Peyer's patch (tissue), 4 donors: ENCODE data around the gene DPP7. TPM values are rescaled to one million over a fixed set of nuclear protein-coding genes. Genes with fewer than 3 reads are reported as not detected.
"Not testable (repeated sequence)": the region's sequence is repeated elsewhere in the genome, so short reads cannot be mapped to it uniquely, and the experiment has no call there.

Experiments
- DNase-seq, 3 donors: peaks; one replicate each; pipeline ENCODE4 v3.0.0-alpha.2; 2017 to 2019
- H3K27ac ChIP-seq, 4 donors: fragments of 200-600 bp; sonication (generic); one replicate each; pipeline ENCODE4 v1.5.1; 2016 to 2019
- H3K27me3 ChIP-seq, 2 donors: fragments of 200-600 bp; sonication (generic); one replicate each; pipeline ENCODE4 v1.5.1; 2019
- H3K36me3 ChIP-seq, 3 donors: fragments of 200-600 bp; sonication (generic); one replicate each; pipeline ENCODE4 v1.5.1; 2016 to 2019
- H3K4me1 ChIP-seq, 4 donors: fragments of 200-600 bp; sonication (generic); one replicate each; pipeline ENCODE4 v1.5.1; 2016 to 2019
- H3K4me3 ChIP-seq, 4 donors: fragments of 200-600 bp; sonication (generic); 1 replicate in 3 of 4; 2 replicates in 1 of 4; pipeline ENCODE4 v1.5.1; 2016 to 2019; ENCODE audit warnings: mild to moderate bottlenecking in 1 of 4
- H3K9me3 ChIP-seq, 4 donors: fragments of 200-600 bp; sonication (generic); one replicate each; pipeline ENCODE4 v1.5.1; 2016 to 2019; ENCODE audit warnings: mild to moderate bottlenecking in 1 of 4
- POLR2A ChIP-seq, 2 donors: fragments of 450-650 bp; IDR thresholded peaks; one replicate each; pipeline ENCODE4 v1.5.1; 2017; ENCODE audit warnings: antibody characterized with exemption in 2 of 2, mild to moderate bottlenecking in 2 of 2, moderate library complexity in 2 of 2
- small RNA-seq, 2 donors: library from RNA; depleted of rRNA; stranded (forward); fragments of <200 nt; gene quantifications; one replicate each; pipeline ENCODE3, GENCODE V24; 2016
- total RNA-seq, 4 donors: library from RNA; depleted of rRNA; stranded (reverse); fragments of >200 nt; gene quantifications; one replicate each; pipeline ENCODE4 v1.1.0, GENCODE V29; 2016
- TF ChIP-seq, protein P1 (sequence below), 6 experiments: fragments of 450-650 bp in 4 of 6; fragments of 200-600 bp in 2 of 6; sonication (generic) in 1 of 6; IDR thresholded peaks; one replicate each; pipeline ENCODE4 v1.5.1; 2017 to 2019; ENCODE audit warnings: antibody characterized with exemption in 6 of 6, mild to moderate bottlenecking in 3 of 6, moderate library complexity in 1 of 6

Gene DPP7
- total RNA-seq, 4 donors from 2014 or later: 44.7 to 177 (median 76.7) TPM

DNA sequence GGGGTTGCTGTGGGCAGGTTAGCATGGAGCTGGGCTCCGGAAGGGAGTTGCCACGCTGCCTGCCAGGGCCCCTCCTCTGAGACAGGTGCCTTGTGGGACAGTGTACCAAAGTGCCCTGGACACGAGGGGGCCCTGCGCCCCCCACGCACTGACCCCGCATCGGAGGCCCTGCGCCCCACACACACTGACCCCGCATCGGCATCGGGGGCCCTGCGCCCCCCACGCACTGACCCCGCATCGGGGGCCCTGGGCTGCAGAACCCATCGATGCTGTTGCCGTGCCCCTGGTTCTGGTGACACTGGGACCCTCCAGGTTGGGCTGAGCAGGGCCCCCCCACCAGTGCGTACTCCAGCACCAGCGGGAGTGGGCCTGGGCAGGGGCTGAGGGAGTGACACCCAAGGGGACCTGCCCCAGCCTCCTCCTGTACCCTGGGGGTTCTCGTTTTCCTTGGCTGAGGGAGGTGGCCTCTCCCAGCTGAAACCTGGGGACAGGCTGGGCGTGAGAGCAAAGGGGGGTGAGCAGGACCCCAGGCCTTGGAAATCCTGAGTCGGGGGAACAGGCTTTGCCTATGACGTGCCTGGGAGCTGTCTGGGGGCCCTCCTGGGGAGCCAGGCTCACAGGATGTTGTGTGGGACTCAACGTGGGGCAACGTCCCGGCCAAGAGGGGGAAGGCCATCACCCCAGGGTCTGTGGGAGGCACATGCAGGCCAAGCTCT lies 51.1 kb downstream of the DPP7 start:
- Histone ChIP-seq H3K4me3 (no peak overlapping the region), H3K4me1 (peaks cover 0 to 14% (median 3%) of the 10 kb centered on the region in 4 donors), H3K9me3 (no peaks in the 10 kb centered on the region), H3K27me3 (no peaks in the 10 kb centered on the region), H3K27ac (no peak overlapping the region), H3K36me3 (no peaks in the 10 kb centered on the region)
- TF ChIP-seq, protein P1, sequence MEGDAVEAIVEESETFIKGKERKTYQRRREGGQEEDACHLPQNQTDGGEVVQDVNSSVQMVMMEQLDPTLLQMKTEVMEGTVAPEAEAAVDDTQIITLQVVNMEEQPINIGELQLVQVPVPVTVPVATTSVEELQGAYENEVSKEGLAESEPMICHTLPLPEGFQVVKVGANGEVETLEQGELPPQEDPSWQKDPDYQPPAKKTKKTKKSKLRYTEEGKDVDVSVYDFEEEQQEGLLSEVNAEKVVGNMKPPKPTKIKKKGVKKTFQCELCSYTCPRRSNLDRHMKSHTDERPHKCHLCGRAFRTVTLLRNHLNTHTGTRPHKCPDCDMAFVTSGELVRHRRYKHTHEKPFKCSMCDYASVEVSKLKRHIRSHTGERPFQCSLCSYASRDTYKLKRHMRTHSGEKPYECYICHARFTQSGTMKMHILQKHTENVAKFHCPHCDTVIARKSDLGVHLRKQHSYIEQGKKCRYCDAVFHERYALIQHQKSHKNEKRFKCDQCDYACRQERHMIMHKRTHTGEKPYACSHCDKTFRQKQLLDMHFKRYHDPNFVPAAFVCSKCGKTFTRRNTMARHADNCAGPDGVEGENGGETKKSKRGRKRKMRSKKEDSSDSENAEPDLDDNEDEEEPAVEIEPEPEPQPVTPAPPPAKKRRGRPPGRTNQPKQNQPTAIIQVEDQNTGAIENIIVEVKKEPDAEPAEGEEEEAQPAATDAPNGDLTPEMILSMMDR (IDR thresholded peaks at IDR 0.05): no peak
- TF ChIP-seq POLR2A (IDR thresholded peaks at IDR 0.05): no peak
- DNase-seq: no peak

DNA sequence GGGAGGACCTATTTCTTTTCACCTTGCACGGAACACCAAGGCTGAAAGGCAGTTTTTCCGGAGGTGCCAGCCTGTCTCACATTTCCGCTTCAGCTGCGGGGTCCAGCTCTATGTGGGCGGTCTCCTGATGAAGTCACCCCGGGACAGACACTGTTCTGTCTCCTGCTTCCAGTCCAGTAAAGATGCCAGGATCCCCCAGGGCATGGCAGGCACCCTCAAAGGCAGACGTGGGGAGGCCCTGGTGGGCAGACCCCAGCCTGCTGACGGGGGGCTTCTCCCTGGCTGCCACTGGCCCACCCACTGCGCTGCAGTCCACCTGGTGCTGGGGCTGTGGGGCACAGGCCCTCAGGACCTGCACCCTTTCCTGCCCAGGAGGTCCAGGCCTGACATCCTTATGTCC lies 51.7 kb downstream of the DPP7 start:
- not testable (repeated sequence) for H3K36me3 ChIP-seq, H3K27ac ChIP-seq, H3K9me3 ChIP-seq, H3K4me3 ChIP-seq, H3K27me3 ChIP-seq, DNase-seq
- peaks cover 0 to 10% (median 3%) of the 10 kb centered on the region in 4 donors for H3K4me1 ChIP-seq

DNA sequence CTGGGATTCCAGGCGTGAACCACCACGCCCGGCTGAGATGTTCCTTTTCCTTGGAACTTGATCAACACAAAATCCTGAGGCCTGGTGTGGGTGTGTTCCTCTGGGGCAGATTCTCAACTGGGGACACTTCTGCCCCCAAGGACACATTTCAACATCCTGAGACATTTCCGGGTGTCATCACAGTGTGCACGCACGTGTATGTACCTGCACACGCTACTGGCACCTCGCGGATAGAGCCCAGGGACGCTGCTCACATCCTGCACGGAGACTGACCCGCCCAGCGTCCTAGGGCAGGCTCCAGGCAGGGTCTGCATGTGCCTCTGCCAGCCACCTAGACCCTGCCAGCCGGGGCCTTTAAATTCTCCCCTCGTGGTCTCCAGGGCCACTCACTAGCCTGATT lies 52.1 kb downstream of the DPP7 start:
- Histone ChIP-seq H3K36me3 (no peaks in the 10 kb centered on the region), H3K4me1 (peaks cover 0 to 14% (median 4%) of the 10 kb centered on the region in 4 donors), H3K4me3 (no peak overlapping the region), H3K27ac (no peak overlapping the region), H3K27me3 (no peaks in the 10 kb centered on the region), H3K9me3 (no peaks in the 10 kb centered on the region)
- no peak for DNase-seq
- TF ChIP-seq, protein P1 (IDR thresholded peaks at IDR 0.05): no peak
- TF ChIP-seq POLR2A (IDR thresholded peaks at IDR 0.05): no peak

Small RNAs within 50 kb of the gene (small RNA-seq; reads per million reads assigned to genes)
- 0 to 0.06 reads per million in 2 donors for gene RF00153

Other genes with a start within 250 kb of the DPP7 start
- gene EDF1, start 248.4 kb downstream of the DPP7 start, total RNA-seq: 100 to 1,000 TPM; 299 to 676 (median 475) TPM
- 10 to 100 TPM; 17.5 to 75.1 (median 22.2) TPM for gene TRAF2, start 228.2 kb downstream of the DPP7 start, total RNA-seq
- gene FBXW5, start 170.0 kb downstream of the DPP7 start, total RNA-seq: 100 to 1,000 TPM; 247 to 470 (median 336) TPM
- gene C8G, start 169.5 kb downstream of the DPP7 start, total RNA-seq: 100 to 1,000 TPM in 1 of 4 donors, 10 to 100 TPM in 2, not detected in 1; 24.9 to 148 (median 66.2) TPM
- 1 to 10 TPM in 3 of 4 donors, not detected in 1; 1.8 to 8.7 (median 7.9) TPM for gene LCN12, start 162.5 kb downstream of the DPP7 start, total RNA-seq
- gene PTGDS, start 137.2 kb downstream of the DPP7 start, total RNA-seq: 10 to 100 TPM in 2 of 4 donors, 1 to 10 TPM in 2; 1.2 to 21.5 (median 7.8) TPM
- under 1 TPM in 2 of 4 donors, not detected in 2; 0.28 to 0.83 TPM for gene LCNL1, start 131.7 kb downstream of the DPP7 start, total RNA-seq
- 10 to 100 TPM; 52.3 to 92.4 (median 63.0) TPM for gene PAXX, start 122.3 kb downstream of the DPP7 start, total RNA-seq
- gene CLIC3, start 118.2 kb downstream of the DPP7 start, total RNA-seq: 1 to 10 TPM in 1 of 4 donors, not detected in 3; 3.3 TPM
- 10 to 100 TPM; 46.4 to 69.0 (median 49.0) TPM for gene ABCA2, start 86.5 kb downstream of the DPP7 start, total RNA-seq
- gene FUT7, start 82.6 kb downstream of the DPP7 start, total RNA-seq: not detected
- 100 to 1,000 TPM in 2 of 4 donors, 10 to 100 TPM in 2; 54.2 to 106 (median 83.8) TPM for gene NPDC1, start 68.6 kb downstream of the DPP7 start, total RNA-seq
- gene ENTPD2, start 60.7 kb downstream of the DPP7 start, total RNA-seq: 10 to 100 TPM in 3 of 4 donors, 1 to 10 TPM in 1; 5.0 to 53.8 (median 28.9) TPM
- 10 to 100 TPM in 1 of 4 donors, 1 to 10 TPM in 3; 5.6 to 12.4 (median 7.9) TPM for gene SAPCD2, start 44.2 kb downstream of the DPP7 start, total RNA-seq
- gene UAP1L1, start 37.2 kb downstream of the DPP7 start, total RNA-seq: 10 to 100 TPM in 1 of 4 donors, 1 to 10 TPM in 3; 4.9 to 15.7 (median 6.6) TPM
- gene MAN1B1, start 27.7 kb downstream of the DPP7 start, total RNA-seq: 10 to 100 TPM; 42.7 to 74.7 (median 61.0) TPM
- gene GRIN1, start 24.4 kb upstream of the DPP7 start, total RNA-seq: not detected
- 10 to 100 TPM; 14.5 to 45.7 (median 34.1) TPM for gene LRRC26, start 55.3 kb upstream of the DPP7 start, total RNA-seq
- not detected for gene TMEM210, start 57.3 kb upstream of the DPP7 start, total RNA-seq
- 100 to 1,000 TPM in 2 of 4 donors, 10 to 100 TPM in 2; 37.7 to 118 (median 78.7) TPM for gene ANAPC2, start 73.8 kb upstream of the DPP7 start, total RNA-seq
- 10 to 100 TPM; 58.6 to 82.0 (median 71.6) TPM for gene SSNA1, start 73.9 kb upstream of the DPP7 start, total RNA-seq
- 100 to 1,000 TPM in 3 of 4 donors, 10 to 100 TPM in 1; 28.1 to 167 (median 130) TPM for gene TPRN, start 86.0 kb upstream of the DPP7 start, total RNA-seq
- gene TMEM203, start 90.9 kb upstream of the DPP7 start, total RNA-seq: 10 to 100 TPM; 11.6 to 33.5 (median 27.6) TPM
- 10 to 100 TPM; 16.3 to 39.2 (median 25.1) TPM for gene NDOR1, start 91.0 kb upstream of the DPP7 start, total RNA-seq
- 1 to 10 TPM in 2 of 4 donors, not detected in 2; 4.4 to 5.9 TPM for gene RNF208, start 107.5 kb upstream of the DPP7 start, total RNA-seq
- 1 to 10 TPM in 2 of 4 donors, not detected in 2; 1.3 to 1.9 TPM for gene CYSRT1, start 110.4 kb upstream of the DPP7 start, total RNA-seq
- not detected for gene RNF224, start 112.8 kb upstream of the DPP7 start, total RNA-seq
- 10 to 100 TPM in 2 of 4 donors, 1 to 10 TPM in 1, not detected in 1; 4.0 to 14.8 (median 13.3) TPM for gene SLC34A3, start 116.2 kb upstream of the DPP7 start, total RNA-seq
- 100 to 1,000 TPM; 174 to 409 (median 322) TPM for gene TUBB4B, start 126.6 kb upstream of the DPP7 start, total RNA-seq
- gene STPG3, start 136.6 kb upstream of the DPP7 start, total RNA-seq: not detected
- 10 to 100 TPM; 47.4 to 57.8 (median 50.2) TPM for gene NELFB, start 140.6 kb upstream of the DPP7 start, total RNA-seq
- gene TOR4A, start 163.0 kb upstream of the DPP7 start, total RNA-seq: 10 to 100 TPM; 33.8 to 45.7 (median 39.2) TPM
- 10 to 100 TPM; 35.3 to 56.1 (median 43.8) TPM for gene NRARP, start 187.5 kb upstream of the DPP7 start, total RNA-seq